ENCODE results near the gene EPHA5. TPM values are rescaled to one million over a fixed set of nuclear protein-coding genes. Genes with fewer than 3 reads are reported as not detected.

The EPHA5 gene
- total RNA-seq, 1 experiment from 2014 or later, result not detected

GRCh38 chr4:65498606-65499005 lies 171.7 kb downstream of the EPHA5 start:
- Histone ChIP-seq H3K4me3 (no peak overlapping the region), H2AFZ (no peak overlapping the region), H3K36me3 (ENCODE audit: low read depth) (no peaks in the 10 kb centered on the region), H3K27ac (no peak overlapping the region), H3K4me2 (no peak overlapping the region), H4K20me1 (ENCODE audit: insufficient read depth) (no peaks in the 10 kb centered on the region), H3K79me2 (ENCODE audit: low read depth) (no peaks in the 10 kb centered on the region), H3K27me3 (ENCODE audit: insufficient read depth, low read depth) (no peaks in the 10 kb centered on the region), H3K4me1 (replicated peaks; ENCODE audit: insufficient read depth) (no peaks in the 10 kb centered on the region), H3K9me3 (ENCODE audit: insufficient read depth, low read depth) (no peaks in the 10 kb centered on the region), H3F3A (ENCODE audit: insufficient read depth, low read depth) (no peaks in the 10 kb centered on the region), H3K9me2 (ENCODE audit: insufficient read depth) (no peaks in the 10 kb centered on the region)
- DNase-seq, result no peak
- TF ChIP-seq EZH2 (IDR thresholded peaks at IDR 0.05; ENCODE audit: low read depth), result no peak
- no peak for TF ChIP-seq CTCF (conservative IDR thresholded peaks at IDR 0.05)
- no TSS peak for BruUV-seq (replicated peaks)
- ChIA-PET POLR2A (ENCODE audit: unreplicated experiment) (no interaction called here), CTCF (no interaction called here)
- intact Hi-C loops (cut with micrococcal nuclease; ENCODE audit: unreplicated experiment), result no loop called here

- Histone ChIP-seq H3F3A (ENCODE audit: insufficient read depth, low read depth) (no peaks in the 10 kb centered on the region), H3K27me3 (ENCODE audit: insufficient read depth, low read depth) (no peaks in the 10 kb centered on the region), H3K4me2 (no peak overlapping the region), H4K20me1 (ENCODE audit: insufficient read depth) (no peaks in the 10 kb centered on the region), H3K9me2 (ENCODE audit: insufficient read depth) (no peaks in the 10 kb centered on the region), H3K4me1 (replicated peaks; ENCODE audit: insufficient read depth) (no peaks in the 10 kb centered on the region), H3K9me3 (ENCODE audit: insufficient read depth, low read depth) (no peaks in the 10 kb centered on the region), H3K36me3 (ENCODE audit: low read depth) (no peaks in the 10 kb centered on the region), H3K27ac (no peak overlapping the region), H3K79me2 (ENCODE audit: low read depth) (no peaks in the 10 kb centered on the region), H3K4me3 (no peak overlapping the region), H2AFZ (no peak overlapping the region)
- intact Hi-C loops (cut with micrococcal nuclease; ENCODE audit: unreplicated experiment), result no loop called here
- POLR2A ChIA-PET (ENCODE audit: unreplicated experiment), result no interaction called here
- CTCF ChIA-PET, result no interaction called here
- TF ChIP-seq EZH2 (IDR thresholded peaks at IDR 0.05; ENCODE audit: low read depth) (no peak), CTCF (conservative IDR thresholded peaks at IDR 0.05) (no peak)
- no TSS peak for BruUV-seq (replicated peaks)
- DNase-seq, result no peak
These were observed 174.8 kb downstream of the EPHA5 start for GRCh38 chr4:65495439-65495838.

GRCh38 chr4:65482410-65482809 lies 187.9 kb downstream of the EPHA5 start:
- no peak overlapping the region for H3K27ac ChIP-seq
- H3K4me2 ChIP-seq, result no peak overlapping the region
- no peaks in the 10 kb centered on the region for H3K79me2 ChIP-seq (ENCODE audit: low read depth)
- no peak overlapping the region for H2AFZ ChIP-seq
- TF ChIP-seq EZH2 (IDR thresholded peaks at IDR 0.05; ENCODE audit: low read depth) (no peak), CTCF (conservative IDR thresholded peaks at IDR 0.05) (no peak)
- no TSS peak for BruUV-seq (replicated peaks)
- ChIA-PET POLR2A (ENCODE audit: unreplicated experiment) (interaction anchor here (0.6 kb wide), 1 partner anchor 226 kb away, joined by 8 read pairs; no protein-coding TSS in a partner anchor), CTCF (no interaction called here)
- H3K9me3 ChIP-seq (ENCODE audit: insufficient read depth, low read depth), result no peaks in the 10 kb centered on the region
- H3K9me2 ChIP-seq (ENCODE audit: insufficient read depth), result no peaks in the 10 kb centered on the region
- no peaks in the 10 kb centered on the region for H3K36me3 ChIP-seq (ENCODE audit: low read depth)
- no peak overlapping the region for H3K4me3 ChIP-seq
- H3F3A ChIP-seq (ENCODE audit: insufficient read depth, low read depth), result no peaks in the 10 kb centered on the region
- DNase-seq, result peak in 1 of 2 experiments; percentile 9
- H4K20me1 ChIP-seq (ENCODE audit: insufficient read depth), result no peaks in the 10 kb centered on the region
- intact Hi-C loops (cut with micrococcal nuclease; ENCODE audit: unreplicated experiment), result no loop called here
- H3K4me1 ChIP-seq (replicated peaks; ENCODE audit: insufficient read depth), result no peaks in the 10 kb centered on the region
- H3K27me3 ChIP-seq (ENCODE audit: insufficient read depth, low read depth), result no peaks in the 10 kb centered on the region

Measured in PC-9 (cell line).